Heart left ventricle (tissue), 13 donors: ENCODE data around the gene STRADB.
"Not testable (repeated sequence)": the region's sequence is repeated elsewhere in the genome, so short reads cannot be mapped to it uniquely, and the experiment has no call there.

Experiments
- POLR2A ChIP-seq, 2 donors: fragments of 450-650 bp; IDR thresholded peaks; one replicate each; pipeline ENCODE4 v1.6.1; 2017; ENCODE audit warnings: antibody characterized with exemption in 2 of 2, mild to moderate bottlenecking in 2 of 2, moderate library complexity in 2 of 2
- TF ChIP-seq, protein P1 (sequence below), 12 donors: fragments of 200-600 bp; sonication (generic) in 4 of 12; IDR thresholded peaks; one replicate each; pipeline versions ENCODE4 v1.5.0 to v1.8.0; 2018 to 2022; ENCODE audit warnings: antibody characterized with exemption in 12 of 12, mild to moderate bottlenecking in 5 of 12
- donor health status: ischemic (EF 13 %, LVEDD 7.1; RV severe dilation, severe dysfunction).
- donor health status: DM: no; HTN: yes; CAD: no.
- donor health status: DM: no; HTN: no; CAD: no.
- donor health status: ischemic (EF 25% LVEDD 6.9; RV normal size, moderate dysfunction).
- donor health status: ischemic (EF 25% LVEDD 5.7; RV mildly dilated, moderate dysfunction).
- donor health status: ischemic (EF 35%, LVEDD 5.7; RV mildly dilated, moderate dysfunction).
- donor health status: nonischemic (EF 11% LVEDD 7.7; RV severe dilation, severe dysfunction).
- donor health status: DM: yes; HTN: yes; CAD: no.
- donor health status: PGD.
- donor health status: ischemic (EF 29% LVEDD 5.4; RV normal size, mild dysfunction).
- donor health status: nonischemic (EF 23%, LVEDD 6.1; RV moderate dilation, normal function).

DNA sequence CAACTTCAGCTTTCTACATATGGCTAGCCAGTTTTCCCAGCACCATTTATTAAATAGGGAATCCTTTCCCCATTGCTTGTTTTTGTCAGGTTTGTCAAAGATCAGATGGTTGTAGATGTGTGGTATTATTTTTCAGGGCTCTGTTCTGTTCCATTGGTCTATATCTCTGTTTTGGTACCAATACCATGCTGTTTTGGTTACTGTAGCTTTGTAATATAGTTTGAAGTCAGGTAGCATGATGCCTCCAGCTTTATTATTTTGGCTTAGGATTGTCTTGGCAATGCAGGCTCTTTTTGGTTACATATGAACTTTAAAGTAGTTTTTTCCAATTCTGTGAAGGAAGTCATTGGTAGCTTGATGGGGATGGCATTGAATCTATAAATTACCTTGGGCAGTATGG is 23.2 kb upstream of the STRADB start:
- TF ChIP-seq, protein P1, sequence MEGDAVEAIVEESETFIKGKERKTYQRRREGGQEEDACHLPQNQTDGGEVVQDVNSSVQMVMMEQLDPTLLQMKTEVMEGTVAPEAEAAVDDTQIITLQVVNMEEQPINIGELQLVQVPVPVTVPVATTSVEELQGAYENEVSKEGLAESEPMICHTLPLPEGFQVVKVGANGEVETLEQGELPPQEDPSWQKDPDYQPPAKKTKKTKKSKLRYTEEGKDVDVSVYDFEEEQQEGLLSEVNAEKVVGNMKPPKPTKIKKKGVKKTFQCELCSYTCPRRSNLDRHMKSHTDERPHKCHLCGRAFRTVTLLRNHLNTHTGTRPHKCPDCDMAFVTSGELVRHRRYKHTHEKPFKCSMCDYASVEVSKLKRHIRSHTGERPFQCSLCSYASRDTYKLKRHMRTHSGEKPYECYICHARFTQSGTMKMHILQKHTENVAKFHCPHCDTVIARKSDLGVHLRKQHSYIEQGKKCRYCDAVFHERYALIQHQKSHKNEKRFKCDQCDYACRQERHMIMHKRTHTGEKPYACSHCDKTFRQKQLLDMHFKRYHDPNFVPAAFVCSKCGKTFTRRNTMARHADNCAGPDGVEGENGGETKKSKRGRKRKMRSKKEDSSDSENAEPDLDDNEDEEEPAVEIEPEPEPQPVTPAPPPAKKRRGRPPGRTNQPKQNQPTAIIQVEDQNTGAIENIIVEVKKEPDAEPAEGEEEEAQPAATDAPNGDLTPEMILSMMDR (IDR thresholded peaks at IDR 0.05): not testable (repeated sequence)
- not testable (repeated sequence) for TF ChIP-seq POLR2A (IDR thresholded peaks at IDR 0.05)
